ENCODE results near the gene TAS2R7. TPM values are rescaled to one million over a fixed set of nuclear protein-coding genes. Genes with fewer than 3 reads are reported as not detected.

The TAS2R7 gene
- total and polyA plus RNA-seq, 2 donors (not counting 3 experiments of a cell fraction or from before 2014, with no cell fraction given), result not detected

GRCh38 chr12:10756194-10756593, 46.2 kb downstream of the TAS2R7 start:
- no TSS peak for BruUV-seq (replicated peaks)
- CTCF ChIA-PET, result no interaction called here
- H3K27ac ChIP-seq (ENCODE audit: insufficient read depth, low read depth, low read length), result no peak overlapping the region
- TF ChIP-seq POLR2AphosphoS5 (IDR thresholded peaks at IDR 0.05; ENCODE audit: insufficient read depth, low read depth, low read length) (no peak), MYC (IDR thresholded peaks at IDR 0.05; ENCODE audit: low read depth, low read length) (no peak), GATA2 (IDR thresholded peaks at IDR 0.05; ENCODE audit: insufficient read depth, insufficient read length, low read depth, low read length) (no peak), CTCF (IDR thresholded peaks at IDR 0.05; ENCODE audit: extremely low read depth in 1 of 2, insufficient read depth in 1 of 2, low read depth in 1 of 2, low read length in 2 of 2) (no peak), POLR2A (IDR thresholded peaks at IDR 0.05; ENCODE audit: low read depth, low read length) (no peak), FOS (IDR thresholded peaks at IDR 0.05; ENCODE audit: borderline replicate concordance, insufficient read depth, low read length) (no peak), JUN (IDR thresholded peaks at IDR 0.05; ENCODE audit: borderline replicate concordance, insufficient read depth, insufficient read length, low read depth) (no peak), EZH2 (IDR thresholded peaks at IDR 0.05; ENCODE audit: borderline replicate concordance, low read depth, low read length, severe bottlenecking) (no peak)
- TF ChIP-seq, protein P1, sequence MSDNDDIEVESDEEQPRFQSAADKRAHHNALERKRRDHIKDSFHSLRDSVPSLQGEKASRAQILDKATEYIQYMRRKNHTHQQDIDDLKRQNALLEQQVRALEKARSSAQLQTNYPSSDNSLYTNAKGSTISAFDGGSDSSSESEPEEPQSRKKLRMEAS (IDR thresholded peaks at IDR 0.05; ENCODE audit: insufficient read depth, insufficient read length), result no peak
- intact Hi-C loops (cut with micrococcal nuclease) (no loop called here), dilution Hi-C loops (cut with MboI; ENCODE audit: extremely low pct_ligation_motif_present, low sequenced_read_pairs) (no loop called here)
- no peak overlapping the region for H3K4me3 ChIP-seq (replicated peaks in 1 of 3; ENCODE audit: insufficient read depth in 1 of 3, low read depth in 1 of 3, low read length in 3 of 3)
- no peak overlapping the region for H3K4me2 ChIP-seq (ENCODE audit: insufficient read depth, low read length)
- no peaks in the 10 kb centered on the region for H3K9me3 ChIP-seq (replicated peaks; ENCODE audit: control insufficient read depth, insufficient read depth, low read length)
- H3K9ac ChIP-seq (replicated peaks; ENCODE audit: extremely low read depth, insufficient read depth, low read length), result no peak overlapping the region
- POLR2A ChIA-PET, result no interaction called here
- H2AFZ ChIP-seq (ENCODE audit: low read depth, low read length), result no peak overlapping the region
- no peaks in the 10 kb centered on the region for H3K9me1 ChIP-seq (replicated peaks; ENCODE audit: control insufficient read depth, extremely low read depth, insufficient read depth, low read length)
- H4K20me1 ChIP-seq (replicated peaks; ENCODE audit: control insufficient read depth, extremely low read depth, insufficient read depth, low read length), result no peaks in the 10 kb centered on the region
- FAIRE-seq (no peak), DNase-seq (ENCODE audit: low read depth, low spot score) (no peak)
- H3K27me3 ChIP-seq (ENCODE audit: control insufficient read depth in 2 of 2, insufficient read depth in 2 of 2, low read length in 2 of 2), result peaks cover 7 to 36% of the 10 kb centered on the region in 2 experiments
- H3K79me2 ChIP-seq (ENCODE audit: control insufficient read depth, insufficient read depth, low read length), result no peaks in the 10 kb centered on the region
- no peaks in the 10 kb centered on the region for H3K4me1 ChIP-seq (ENCODE audit: control insufficient read depth, extremely low read depth, insufficient read depth, low read length)
- H3K36me3 ChIP-seq (ENCODE audit: control insufficient read depth in 2 of 2, extremely low read depth in 1 of 2, insufficient read depth in 2 of 2, low read length in 2 of 2), result no peaks in the 10 kb centered on the region
